K562 treated with DMSO at 1 percent for 24 hours (cell line): ENCODE data around the gene RPL27A. TPM values are rescaled to one million over a fixed set of nuclear protein-coding genes. Genes with fewer than 3 reads are reported as not detected.

Experiments
- total RNA-seq: library from RNA; unstranded; fragments of 300-600 nt; gene quantifications from 2 replicates; pipeline ENCODE4 v1.2.3, GENCODE V29; 2022; ENCODE audit warnings: low read depth; ENCODE audit not compliant: insufficient read depth

Gene RPL27A
- 1,918 and 1,937 TPM in 2 replicates for total RNA-seq

GRCh38 chr11:8682303-8683114, at the start of gene RPL27A, which contains the start of gene TRIM66:
TSS of gene RPL27A (plus strand) at chr11:8682792. CDS start at chr11:8682814, 22 bp downstream.
TSS of gene TRIM66 (minus strand) at chr11:8682665. CDS start at chr11:8672274, 10,391 bp downstream.

Other genes with a start within 250 kb of the RPL27A start
- not detected in 2 replicates for gene STK33, start 88.6 kb upstream of the RPL27A start, total RNA-seq
- 2.4 and 2.9 TPM in 2 replicates for gene TRIM66, start 127 bp upstream of the RPL27A start, total RNA-seq
- 59.5 and 64.1 TPM in 2 replicates for gene AKIP1, start 228.4 kb downstream of the RPL27A start, total RNA-seq